H9 (cell line): ENCODE data around the gene FDPS. TPM values are rescaled to one million over a fixed set of nuclear protein-coding genes. Genes with fewer than 3 reads are reported as not detected.
A peak's percentile ranks its signal among the peaks of the same experiment; 100 is the strongest.

Experiments
- DNase-seq: peaks from one replicate; pipeline ENCODE4 v3.0.0-alpha.2; 2017
- H2AFZ ChIP-seq: one replicate; pipeline ENCODE4 v1.6.1; 2013; ENCODE audit warnings: mild to moderate bottlenecking, low read length, control low read depth, moderate library complexity
- H2AK5ac ChIP-seq: 2 replicates; pipeline ENCODE4 v1.6.1; 2013; ENCODE audit warnings: low read length, control low read depth, mixed read lengths; ENCODE audit not compliant: insufficient read length
- H2BK120ac ChIP-seq: one replicate; pipeline ENCODE4 v1.6.1; 2013; ENCODE audit warnings: low read depth, mild to moderate bottlenecking, low read length, control low read depth, inconsistent platforms; ENCODE audit not compliant: poor library complexity, severe bottlenecking
- H2BK12ac ChIP-seq: 2 replicates; pipeline ENCODE4 v1.6.1; 2013; ENCODE audit warnings: low read length, control low read depth, mixed read lengths, low read depth; ENCODE audit not compliant: insufficient read length
- H2BK15ac ChIP-seq: 2 replicates; pipeline ENCODE4 v1.6.1; 2013; ENCODE audit warnings: low read depth, low read length, control low read depth
- H2BK20ac ChIP-seq: one replicate; pipeline ENCODE4 v1.6.1; 2013; ENCODE audit warnings: low read depth, mild to moderate bottlenecking, low read length, control low read depth, inconsistent platforms; ENCODE audit not compliant: poor library complexity, severe bottlenecking
- H2BK5ac ChIP-seq: 2 replicates; pipeline ENCODE4 v1.6.1; 2013; ENCODE audit warnings: low read length, control low read depth, mixed read lengths; ENCODE audit not compliant: insufficient read length
- H3K14ac ChIP-seq: 2 replicates; pipeline ENCODE4 v1.6.1; 2013; ENCODE audit warnings: low read length, control low read depth; ENCODE audit not compliant: insufficient read depth
- H3K18ac ChIP-seq: 2 replicates; pipeline ENCODE4 v1.6.1; 2013; ENCODE audit warnings: low read depth, mild to moderate bottlenecking, mixed read lengths, low read length, control low read depth; ENCODE audit not compliant: insufficient read length
- H3K23ac ChIP-seq: 2 replicates; pipeline ENCODE4 v1.6.1; 2013; ENCODE audit warnings: low read length, control low read depth, mixed read lengths, low read depth; ENCODE audit not compliant: insufficient read length
- H3K23me2 ChIP-seq: 2 replicates; pipeline ENCODE4 v1.6.1; 2013; ENCODE audit warnings: low read depth, mild to moderate bottlenecking, mixed read lengths, low read length, control low read depth; ENCODE audit not compliant: insufficient read length, poor library complexity, severe bottlenecking
- H3K27ac ChIP-seq: 2 replicates; pipeline ENCODE4 v1.5.1; 2013; ENCODE audit warnings: low read length, control low read depth, mixed read lengths, low read depth; ENCODE audit not compliant: insufficient read length
- H3K27me3 ChIP-seq: 2 replicates; pipeline ENCODE4 v1.6.1; 2013; ENCODE audit warnings: low read length, control low read depth, inconsistent platforms; ENCODE audit not compliant: insufficient read depth
- H3K4ac ChIP-seq: 2 replicates; pipeline ENCODE4 v1.6.1; 2013; ENCODE audit warnings: low read depth, mild to moderate bottlenecking, control low read depth, inconsistent platforms, low read length, moderate library complexity
- H3K4me1 ChIP-seq: 2 replicates; pipeline ENCODE4 v1.6.1; 2013; ENCODE audit warnings: low read length, control low read depth, inconsistent platforms; ENCODE audit not compliant: insufficient read depth
- H3K4me2 ChIP-seq: 2 replicates; pipeline ENCODE4 v1.6.1; 2013; ENCODE audit warnings: low read length, control low read depth, mixed read lengths; ENCODE audit not compliant: insufficient read length, insufficient read depth
- H3K56ac ChIP-seq: 2 replicates; pipeline ENCODE4 v1.6.1; 2013; ENCODE audit warnings: low read depth, mild to moderate bottlenecking, mixed read lengths, low read length, control low read depth; ENCODE audit not compliant: insufficient read length
- H3K79me1 ChIP-seq: 2 replicates; pipeline ENCODE4 v1.6.1; 2013; ENCODE audit warnings: low read depth, mild to moderate bottlenecking, moderate library complexity, low read length, control low read depth, inconsistent platforms; ENCODE audit not compliant: insufficient read depth, poor library complexity, severe bottlenecking
- H3K79me2 ChIP-seq: 2 replicates; pipeline ENCODE4 v1.6.1; 2013; ENCODE audit warnings: low read length, control low read depth, inconsistent platforms; ENCODE audit not compliant: insufficient read depth
- H3K9ac ChIP-seq: 2 replicates; pipeline ENCODE4 v1.6.1; 2013; ENCODE audit warnings: low read length, control low read depth, mixed read lengths; ENCODE audit not compliant: insufficient read length; ENCODE audit errors: extremely low read depth
- H3K9me3 ChIP-seq: one replicate; pipeline ENCODE4 v1.6.1; 2013; ENCODE audit warnings: low read depth, low read length, inconsistent platforms; ENCODE audit not compliant: control insufficient read depth
- H3T11ph ChIP-seq: one replicate; pipeline ENCODE4 v1.6.1; 2013; ENCODE audit warnings: mild to moderate bottlenecking, low read length, control low read depth, inconsistent platforms
- H4K20me1 ChIP-seq: one replicate; pipeline ENCODE4 v1.6.1; 2013; ENCODE audit not compliant: control insufficient read depth, insufficient read length, insufficient read depth
- H4K5ac ChIP-seq: 2 replicates; pipeline ENCODE4 v1.6.1; 2013; ENCODE audit warnings: low read depth, mild to moderate bottlenecking, mixed read lengths, low read length, control low read depth; ENCODE audit not compliant: insufficient read length
- H4K8ac ChIP-seq: replicated peaks from 2 replicates; pipeline ENCODE4 v1.6.1; 2013; ENCODE audit warnings: low read length, control low read depth, mixed read lengths, low read depth; ENCODE audit not compliant: insufficient read length
- H4K91ac ChIP-seq: 2 replicates; pipeline ENCODE4 v1.6.1; 2013; ENCODE audit warnings: low read depth, mild to moderate bottlenecking, moderate library complexity, mixed read lengths, low read length, control low read depth; ENCODE audit not compliant: insufficient read length
- H3K27ac Mint-ChIP-seq, 3 experiments: 2 replicates in 2 of 3; 3 replicates in 1 of 3; pipeline ENCODE4 v1.8.0; 2020 to 2021; ENCODE audit warnings: mixed read lengths in 3 of 3, mild to moderate bottlenecking in 1 of 3, moderate library complexity in 1 of 3
- H3K27me3 Mint-ChIP-seq: 2 replicates; pipeline ENCODE4 v1.8.0; 2021; ENCODE audit warnings: low read depth, mild to moderate bottlenecking, moderate library complexity, mixed read lengths
- H3K36me3 Mint-ChIP-seq, 3 experiments: 2 replicates in 2 of 3; 3 replicates in 1 of 3; pipeline ENCODE4 v1.8.0; 2020 to 2021; ENCODE audit warnings: low read depth in 3 of 3, mixed read lengths in 3 of 3; ENCODE audit not compliant: insufficient read depth in 1 of 3
- H3K4me1 Mint-ChIP-seq, 2 experiments: 2 replicates each; pipeline ENCODE4 v1.8.0; 2020; ENCODE audit warnings: mixed read lengths in 2 of 2
- H3K4me3 Mint-ChIP-seq, 2 experiments: 2 replicates in 1 of 2; 3 replicates in 1 of 2; pipeline ENCODE4 v1.8.0; 2020 to 2021; ENCODE audit warnings: mild to moderate bottlenecking in 2 of 2, mixed read lengths in 2 of 2, moderate library complexity in 1 of 2
- H3K9me3 Mint-ChIP-seq, 2 experiments: 2 replicates in 1 of 2; 3 replicates in 1 of 2; pipeline ENCODE4 v1.8.0; 2020; ENCODE audit warnings: mild to moderate bottlenecking in 2 of 2, mixed read lengths in 2 of 2, moderate library complexity in 1 of 2
- WGBS: extraction: QIAGEN DNeasy Blood & Tissue Kit; methylation state at CpG from one replicate; pipeline ENCODE4 v1.1.7; 2013; ENCODE audit warnings: missing lambda C conversion rate, low lambda C conversion rate, mixed read lengths; ENCODE audit not compliant: insufficient read length; ENCODE audit errors: extremely low coverage; 5-methylcytosine and 5-hydroxymethylcytosine counted together
- total RNA-seq: library from RNA; stranded (reverse); gene quantifications from 2 replicates; pipeline ENCODE4 v1.2.1, GENCODE V29; 2021
- TF ChIP-seq, protein P1 (sequence below): fragments of 200-600 bp; sonication (generic); conservative IDR thresholded peaks from 3 replicates; pipeline ENCODE4 v1.8.0; 2021; ENCODE audit warnings: antibody characterized with exemption, mild to moderate bottlenecking

The FDPS gene
- total RNA-seq, 1 experiment from 2014 or later, result 273 TPM

DNA sequence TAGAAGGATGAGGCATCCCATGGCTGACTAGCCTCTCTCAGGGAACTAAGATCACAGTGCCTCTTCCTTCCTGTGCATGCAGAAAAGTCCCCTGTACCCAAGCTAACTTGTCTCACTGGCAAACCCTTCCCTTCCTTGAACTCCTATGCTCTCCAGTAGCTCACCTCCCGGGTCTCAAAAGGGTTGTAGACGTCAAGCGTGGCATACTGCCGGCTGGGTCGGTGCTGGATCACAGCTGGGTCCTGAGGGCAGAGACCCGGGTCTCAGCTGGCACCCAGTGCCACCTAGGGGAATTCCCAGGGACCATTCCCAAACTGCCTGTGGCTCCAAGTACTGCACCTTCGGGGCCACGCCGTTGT, 47.2 kb upstream of the FDPS start:
- Histone ChIP-seq H3K23ac (no peak overlapping the region), H3K14ac (no peak overlapping the region), H2BK12ac (no peak overlapping the region), H2BK15ac (no peak overlapping the region; the same call in 1 of the 2 replicates), H2AK5ac (no peak overlapping the region), H4K5ac (no peak overlapping the region), H3K9me3 (no peaks in the 10 kb centered on the region), H4K91ac (no peak overlapping the region), H3K4ac (no peak overlapping the region), H3K56ac (no peak overlapping the region), H3K18ac (no peak overlapping the region), H3T11ph (no peak overlapping the region), H3K4me2 (peak overlapping the region; percentile 85), H3K27me3 (no peaks in the 10 kb centered on the region), H3K79me2 (no peaks in the 10 kb centered on the region), H3K9ac (peak overlapping the region; percentile 57), H3K4me1 (0 out of 2 replicates have a peak, but pooled peaks cover 3% of the 10 kb centered on the region), H2BK5ac (no peak overlapping the region), H3K79me1 (no peaks in the 10 kb centered on the region), H2BK20ac (no peak overlapping the region), H2BK120ac (no peak overlapping the region), H2AFZ (no peak overlapping the region), H3K27ac (no peak overlapping the region), H4K20me1 (no peaks in the 10 kb centered on the region), H3K23me2 (peaks cover 10% of the 10 kb centered on the region), H4K8ac (no peak overlapping the region)
- peaks cover 17 to 18% of the 10 kb centered on the region in 2 experiments for H3K4me1 Mint-ChIP-seq
- WGBS, result no CpG with 5 or more reads among the region's 9 CpGs
- peak overlapping the region; percentile 16 to 95 (median 34); a peak in 5 of 7 replicates for H3K27ac Mint-ChIP-seq
- TF ChIP-seq, protein P1, sequence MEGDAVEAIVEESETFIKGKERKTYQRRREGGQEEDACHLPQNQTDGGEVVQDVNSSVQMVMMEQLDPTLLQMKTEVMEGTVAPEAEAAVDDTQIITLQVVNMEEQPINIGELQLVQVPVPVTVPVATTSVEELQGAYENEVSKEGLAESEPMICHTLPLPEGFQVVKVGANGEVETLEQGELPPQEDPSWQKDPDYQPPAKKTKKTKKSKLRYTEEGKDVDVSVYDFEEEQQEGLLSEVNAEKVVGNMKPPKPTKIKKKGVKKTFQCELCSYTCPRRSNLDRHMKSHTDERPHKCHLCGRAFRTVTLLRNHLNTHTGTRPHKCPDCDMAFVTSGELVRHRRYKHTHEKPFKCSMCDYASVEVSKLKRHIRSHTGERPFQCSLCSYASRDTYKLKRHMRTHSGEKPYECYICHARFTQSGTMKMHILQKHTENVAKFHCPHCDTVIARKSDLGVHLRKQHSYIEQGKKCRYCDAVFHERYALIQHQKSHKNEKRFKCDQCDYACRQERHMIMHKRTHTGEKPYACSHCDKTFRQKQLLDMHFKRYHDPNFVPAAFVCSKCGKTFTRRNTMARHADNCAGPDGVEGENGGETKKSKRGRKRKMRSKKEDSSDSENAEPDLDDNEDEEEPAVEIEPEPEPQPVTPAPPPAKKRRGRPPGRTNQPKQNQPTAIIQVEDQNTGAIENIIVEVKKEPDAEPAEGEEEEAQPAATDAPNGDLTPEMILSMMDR, result peak; percentile 30; the same call in 2 of the 3 replicates
- H3K36me3 Mint-ChIP-seq, result peaks cover 34 to 74% (median 66%) of the 10 kb centered on the region in 3 experiments; a peak in 6 of 7 replicates
- peaks cover 2% of the 10 kb centered on the region; the same call in 1 of the 2 replicates for H3K27me3 Mint-ChIP-seq
- H3K9me3 Mint-ChIP-seq, result no peaks in the 10 kb centered on the region; a peak in 1 of 5 replicates
- H3K4me3 Mint-ChIP-seq, result peak overlapping the region; percentile 89 to 95
- DNase-seq, result no peak
